ENCODE results near the gene SMPD2.

Gene SMPD2

GRCh38 chr6:109484122-109484521, 43.6 kb downstream of the SMPD2 start:
- Histone ChIP-seq H3K4me3 (ENCODE audit: low read depth, low read length) (no peak overlapping the region), H3K9me3 (ENCODE audit: control insufficient read depth, low read length) (no peaks in the 10 kb centered on the region), H3K36me3 (ENCODE audit: control insufficient read depth, insufficient read depth, low read length) (no peaks in the 10 kb centered on the region), H3K9ac (no peak overlapping the region), H3K27ac (peak overlapping the region; percentile 58), H3K4me1 (peaks cover 18% of the 10 kb centered on the region), H2AFZ (peak overlapping the region; percentile 66), H3K4me2 (ENCODE audit: low read length) (no peak overlapping the region), H3K27me3 (ENCODE audit: control insufficient read depth, insufficient read depth, low read length) (no peaks in the 10 kb centered on the region), H3K79me2 (peaks cover 22% of the 10 kb centered on the region)
- no peak for TF ChIP-seq CTCF (IDR thresholded peaks at IDR 0.05)

- Histone ChIP-seq H3K9ac (no peak overlapping the region), H3K27ac (peak overlapping the region; percentile 3), H3K79me2 (peaks cover 16% of the 10 kb centered on the region), H3K9me3 (ENCODE audit: control insufficient read depth, low read length) (no peaks in the 10 kb centered on the region), H3K36me3 (ENCODE audit: control insufficient read depth, insufficient read depth, low read length) (no peaks in the 10 kb centered on the region), H3K27me3 (ENCODE audit: control insufficient read depth, insufficient read depth, low read length) (no peaks in the 10 kb centered on the region), H3K4me1 (peaks cover 19% of the 10 kb centered on the region), H3K4me2 (ENCODE audit: low read length) (no peak overlapping the region), H3K4me3 (ENCODE audit: low read depth, low read length) (no peak overlapping the region), H2AFZ (peak overlapping the region; percentile 44)
- TF ChIP-seq CTCF (IDR thresholded peaks at IDR 0.05) = no peak
These were observed 44.9 kb downstream of the SMPD2 start for GRCh38 chr6:109485266-109485935.

- Histone ChIP-seq H3K4me1 (peaks cover 18% of the 10 kb centered on the region), H3K9me3 (ENCODE audit: control insufficient read depth, low read length) (no peaks in the 10 kb centered on the region), H3K4me2 (ENCODE audit: low read length) (no peak overlapping the region), H3K36me3 (ENCODE audit: control insufficient read depth, insufficient read depth, low read length) (no peaks in the 10 kb centered on the region), H3K4me3 (ENCODE audit: low read depth, low read length) (no peak overlapping the region), H3K79me2 (peaks cover 13% of the 10 kb centered on the region), H3K9ac (no peak overlapping the region), H3K27ac (no peak overlapping the region), H2AFZ (no peak overlapping the region), H3K27me3 (ENCODE audit: control insufficient read depth, insufficient read depth, low read length) (no peaks in the 10 kb centered on the region)
- no peak for TF ChIP-seq CTCF (IDR thresholded peaks at IDR 0.05)
These were observed 45.5 kb downstream of the SMPD2 start for GRCh38 chr6:109486068-109486467.

- Histone ChIP-seq H3K4me2 (ENCODE audit: low read length) (no peak overlapping the region), H3K36me3 (ENCODE audit: control insufficient read depth, insufficient read depth, low read length) (no peaks in the 10 kb centered on the region), H3K27me3 (ENCODE audit: control insufficient read depth, insufficient read depth, low read length) (no peaks in the 10 kb centered on the region), H3K4me1 (peaks cover 19% of the 10 kb centered on the region), H2AFZ (no peak overlapping the region), H3K4me3 (ENCODE audit: low read depth, low read length) (no peak overlapping the region), H3K27ac (no peak overlapping the region), H3K79me2 (no peaks in the 10 kb centered on the region), H3K9ac (no peak overlapping the region), H3K9me3 (ENCODE audit: control insufficient read depth, low read length) (no peaks in the 10 kb centered on the region)
- TF ChIP-seq CTCF (IDR thresholded peaks at IDR 0.05) = no peak
These were observed 47.5 kb downstream of the SMPD2 start for GRCh38 chr6:109488001-109488400.

GRCh38 chr6:109490713-109491112, 50.2 kb downstream of the SMPD2 start:
- Histone ChIP-seq H3K79me2 (no peaks in the 10 kb centered on the region), H3K4me2 (ENCODE audit: low read length) (no peak overlapping the region), H3K9ac (no peak overlapping the region), H3K27ac (peak overlapping the region; percentile 65), H3K4me3 (ENCODE audit: low read depth, low read length) (no peak overlapping the region), H3K36me3 (ENCODE audit: control insufficient read depth, insufficient read depth, low read length) (no peaks in the 10 kb centered on the region), H3K4me1 (peaks cover 19% of the 10 kb centered on the region), H2AFZ (peak overlapping the region; percentile 69), H3K27me3 (ENCODE audit: control insufficient read depth, insufficient read depth, low read length) (no peaks in the 10 kb centered on the region), H3K9me3 (ENCODE audit: control insufficient read depth, low read length) (no peaks in the 10 kb centered on the region)
- TF ChIP-seq CTCF (IDR thresholded peaks at IDR 0.05) = no peak

Data from parathyroid adenoma (tissue), 2 donors.